DND-41 (cell line): ENCODE measurements around the gene MORN3.

Experiments used
- EZH2 ChIP-seq: IDR thresholded peaks from 3 replicates; pipeline ENCODE4 v1.6.1; 2012; ENCODE audit warnings: borderline replicate concordance, low read depth, mild to moderate bottlenecking, moderate library complexity, low read length, inconsistent platforms; ENCODE audit not compliant: severe bottlenecking
- TF ChIP-seq, protein P1 (sequence below): IDR thresholded peaks from 2 replicates; pipeline ENCODE4 v1.5.1; 2012; ENCODE audit warnings: borderline replicate concordance, low read length, moderate library complexity, mild to moderate bottlenecking; ENCODE audit not compliant: poor library complexity, severe bottlenecking; ENCODE audit errors: extremely low read depth

DNA sequence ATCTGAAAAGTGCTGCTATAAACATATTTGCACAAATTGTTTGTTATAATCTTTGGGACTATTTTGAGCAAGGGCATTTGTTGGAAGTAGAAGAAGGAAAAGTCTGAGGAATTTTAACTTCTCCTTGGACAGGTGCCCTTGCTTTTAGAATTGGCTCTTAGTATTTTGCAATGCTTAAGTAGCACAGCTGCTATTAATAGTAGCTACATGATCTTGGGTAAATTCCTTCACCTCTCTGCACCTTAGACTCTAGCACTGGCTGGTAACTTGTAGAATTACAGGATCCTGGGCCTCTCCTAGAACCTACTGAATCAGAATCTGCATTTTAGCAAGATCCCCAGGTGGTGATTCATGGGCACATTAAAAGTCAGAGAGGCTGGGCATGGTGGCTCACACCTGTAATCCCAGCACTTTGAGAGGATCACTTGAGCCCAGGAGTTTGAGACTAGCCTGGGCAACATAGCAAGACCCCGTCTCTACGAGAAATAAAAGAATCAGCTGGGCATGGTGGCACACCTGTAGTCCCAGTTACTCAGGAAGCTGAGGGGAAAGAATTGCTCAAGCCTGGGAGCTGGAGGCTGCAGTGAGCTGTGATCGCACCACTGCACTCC, 32.3 kb upstream of the MORN3 start:
- TF ChIP-seq, protein P1, sequence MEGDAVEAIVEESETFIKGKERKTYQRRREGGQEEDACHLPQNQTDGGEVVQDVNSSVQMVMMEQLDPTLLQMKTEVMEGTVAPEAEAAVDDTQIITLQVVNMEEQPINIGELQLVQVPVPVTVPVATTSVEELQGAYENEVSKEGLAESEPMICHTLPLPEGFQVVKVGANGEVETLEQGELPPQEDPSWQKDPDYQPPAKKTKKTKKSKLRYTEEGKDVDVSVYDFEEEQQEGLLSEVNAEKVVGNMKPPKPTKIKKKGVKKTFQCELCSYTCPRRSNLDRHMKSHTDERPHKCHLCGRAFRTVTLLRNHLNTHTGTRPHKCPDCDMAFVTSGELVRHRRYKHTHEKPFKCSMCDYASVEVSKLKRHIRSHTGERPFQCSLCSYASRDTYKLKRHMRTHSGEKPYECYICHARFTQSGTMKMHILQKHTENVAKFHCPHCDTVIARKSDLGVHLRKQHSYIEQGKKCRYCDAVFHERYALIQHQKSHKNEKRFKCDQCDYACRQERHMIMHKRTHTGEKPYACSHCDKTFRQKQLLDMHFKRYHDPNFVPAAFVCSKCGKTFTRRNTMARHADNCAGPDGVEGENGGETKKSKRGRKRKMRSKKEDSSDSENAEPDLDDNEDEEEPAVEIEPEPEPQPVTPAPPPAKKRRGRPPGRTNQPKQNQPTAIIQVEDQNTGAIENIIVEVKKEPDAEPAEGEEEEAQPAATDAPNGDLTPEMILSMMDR, result no peak
- no peak for TF ChIP-seq EZH2
